GM21529 (cell line): ENCODE data around the gene CCDC177.

Experiments used
- ATAC-seq: cut with Tn5 transposase; IDR thresholded peaks from one replicate; pipeline ENCODE4 v1.9.1; 2021; ENCODE audit not compliant: unreplicated experiment

CCDC177 gene

DNA sequence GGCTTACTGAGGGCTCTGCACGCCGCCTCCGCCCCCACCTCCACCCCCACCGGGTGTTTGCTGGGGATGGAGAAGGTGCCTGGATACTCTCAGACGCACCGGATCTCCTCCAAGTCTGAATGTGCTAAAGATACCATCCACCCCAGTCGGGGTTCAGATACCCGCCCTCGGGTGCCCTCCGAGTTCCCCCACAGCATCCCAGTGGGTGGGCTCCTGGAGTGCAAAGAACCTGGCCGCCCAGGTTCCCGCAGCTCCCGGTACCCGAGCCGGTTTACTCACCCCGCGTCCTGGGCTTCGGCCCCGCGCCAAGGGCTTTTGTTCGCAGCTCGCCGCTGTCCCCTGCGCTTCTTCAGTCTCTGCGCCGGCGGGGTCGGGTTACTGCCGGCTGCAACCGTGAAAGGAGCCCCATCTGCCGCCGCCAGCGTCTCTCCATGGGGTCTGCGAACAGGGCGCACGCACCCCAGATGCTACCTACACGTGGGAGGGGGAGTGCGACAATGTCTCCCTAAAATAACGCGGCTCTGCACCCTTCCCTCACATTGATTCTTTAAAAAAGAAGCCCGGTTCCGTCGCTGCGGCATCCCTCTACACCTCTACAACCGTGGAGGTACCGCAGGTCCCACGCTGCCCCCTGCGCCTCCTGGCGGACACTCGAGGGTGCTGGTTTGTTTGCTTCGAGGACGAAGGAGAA is at the start of gene CCDC177:
Gene CCDC177 (minus strand): TSS at position 609 of the 691 bp plus-strand sequence. CDS start 1,249 bp downstream, outside the sequence.
- ATAC-seq = no peak

- ATAC-seq = no peak
These were observed 49.5 kb upstream of the CCDC177 start for GRCh38 chr14:69624136-69624535.

DNA sequence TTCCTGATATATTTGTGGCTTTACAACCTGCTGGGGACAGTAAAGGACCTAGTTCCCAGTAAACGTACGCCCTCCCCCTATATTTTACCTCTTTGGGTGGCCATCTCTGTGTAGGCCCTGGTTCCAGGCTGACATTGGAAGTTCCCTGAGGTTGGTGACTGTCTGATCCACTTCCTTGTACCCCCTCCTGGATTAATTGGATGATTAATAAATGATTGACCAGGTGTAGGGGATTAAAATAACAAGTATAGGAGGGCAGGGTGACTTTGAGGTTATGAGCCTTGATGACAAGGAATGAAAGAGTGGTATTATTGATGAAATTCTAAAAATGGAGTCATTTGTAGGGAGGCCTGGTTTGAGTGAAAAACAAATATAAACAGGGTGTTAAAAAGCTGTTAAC is 46.3 kb upstream of the CCDC177 start:
- ATAC-seq = no peak

DNA sequence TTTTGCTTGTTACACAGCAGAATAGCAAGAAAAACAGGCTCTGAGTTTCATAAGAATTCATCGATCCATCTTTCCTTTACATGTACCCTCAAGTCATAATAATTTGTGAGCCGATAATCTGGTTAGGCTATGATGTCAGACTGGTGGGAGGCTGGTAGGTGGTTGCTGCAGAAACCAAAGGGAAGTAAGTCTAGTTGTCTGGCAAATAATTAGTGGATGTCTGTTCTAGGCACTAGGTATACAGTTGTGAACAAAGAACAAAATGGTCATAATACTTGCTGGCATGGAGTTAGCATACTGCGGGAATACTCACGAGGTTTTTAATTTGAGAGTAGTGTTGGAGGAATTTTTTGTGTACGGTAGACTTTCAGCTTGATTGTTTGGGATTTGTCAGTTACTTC is 45.5 kb upstream of the CCDC177 start:
- no peak for ATAC-seq

DNA sequence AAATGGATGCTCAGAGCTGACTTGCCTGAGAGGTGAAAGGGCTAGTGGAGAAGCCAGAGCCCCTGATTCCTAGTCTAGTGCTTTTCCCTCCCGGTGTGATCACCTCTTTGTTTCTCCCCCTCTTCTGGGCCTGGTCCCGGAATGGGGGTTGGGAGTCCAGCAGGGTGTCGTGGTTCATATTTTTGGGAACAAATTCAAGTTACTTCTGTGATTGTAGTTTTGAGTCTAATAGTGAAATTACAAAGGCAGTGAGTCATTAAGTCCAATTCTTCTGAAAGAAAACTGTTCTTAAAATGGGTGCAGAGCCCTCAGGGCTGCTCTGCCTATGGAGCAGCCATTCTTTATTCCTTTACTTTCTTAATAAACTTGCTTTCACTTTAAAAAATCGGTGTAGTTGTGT is 44.3 kb upstream of the CCDC177 start:
- no peak for ATAC-seq

DNA sequence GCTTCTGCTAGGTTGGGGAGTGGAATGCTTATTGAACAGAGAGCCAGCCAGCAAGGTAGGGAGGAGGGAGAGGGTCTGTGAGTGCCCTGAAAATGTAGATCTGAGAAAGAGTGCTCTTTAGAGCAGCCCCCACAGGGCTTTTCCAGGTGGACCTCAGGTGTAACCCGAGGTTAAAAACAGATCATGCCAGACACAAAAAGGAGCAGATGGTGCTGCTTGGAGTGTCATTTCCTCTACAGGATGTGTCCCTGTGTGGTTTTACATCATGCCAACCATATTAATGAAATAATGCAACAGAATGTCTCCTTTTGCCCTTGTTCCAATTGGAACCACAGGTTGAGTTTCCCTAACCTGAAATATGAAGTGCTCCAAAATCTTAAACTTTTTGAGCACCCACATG is 43.1 kb upstream of the CCDC177 start:
- ATAC-seq = no peak

- ATAC-seq = no peak
These were observed 41.7 kb upstream of the CCDC177 start for GRCh38 chr14:69616408-69616773.

DNA sequence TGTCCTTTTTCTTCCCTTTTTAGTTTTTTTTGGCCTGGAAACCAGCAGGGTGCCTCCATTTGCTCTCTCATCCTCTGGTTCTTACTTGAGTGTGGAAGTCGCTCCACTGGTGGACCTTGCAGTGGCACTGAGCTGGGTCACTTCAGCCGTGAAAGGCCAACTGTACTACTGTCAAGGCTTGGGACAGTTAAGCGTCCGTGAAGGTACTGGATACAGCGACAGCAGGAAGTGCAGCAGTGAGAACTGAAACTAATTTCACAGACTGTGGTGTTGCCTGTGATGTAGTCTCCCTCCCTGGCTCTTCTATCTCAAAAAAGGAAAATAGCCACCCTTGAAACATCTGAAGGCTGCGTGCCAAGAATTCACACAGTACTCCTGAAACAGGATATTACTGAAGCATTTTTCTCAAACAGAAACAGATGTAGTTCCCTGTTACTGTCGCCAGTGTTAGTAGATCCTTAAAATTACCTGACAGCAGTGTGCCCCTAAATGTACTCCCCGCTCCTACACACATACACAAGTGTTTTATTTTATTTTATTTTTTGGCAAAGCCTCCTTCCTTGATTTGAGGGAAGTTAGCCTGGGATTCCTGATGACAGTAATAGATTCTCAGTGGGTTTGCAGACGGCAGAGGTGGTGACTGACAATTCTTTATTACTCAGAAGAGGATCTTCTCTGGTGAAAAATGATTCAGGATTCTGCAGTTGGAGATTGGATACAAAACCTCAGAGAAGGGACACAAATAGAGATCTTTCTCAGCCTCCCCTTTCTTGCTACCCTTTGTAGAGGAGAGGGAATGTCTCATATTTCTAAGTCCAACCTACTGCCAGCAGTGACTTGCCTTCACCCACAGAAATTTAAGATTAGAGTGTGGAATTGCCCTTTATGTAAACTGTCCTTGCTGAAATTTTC is 41.1 kb upstream of the CCDC177 start:
- ATAC-seq = peak; percentile 51

DNA sequence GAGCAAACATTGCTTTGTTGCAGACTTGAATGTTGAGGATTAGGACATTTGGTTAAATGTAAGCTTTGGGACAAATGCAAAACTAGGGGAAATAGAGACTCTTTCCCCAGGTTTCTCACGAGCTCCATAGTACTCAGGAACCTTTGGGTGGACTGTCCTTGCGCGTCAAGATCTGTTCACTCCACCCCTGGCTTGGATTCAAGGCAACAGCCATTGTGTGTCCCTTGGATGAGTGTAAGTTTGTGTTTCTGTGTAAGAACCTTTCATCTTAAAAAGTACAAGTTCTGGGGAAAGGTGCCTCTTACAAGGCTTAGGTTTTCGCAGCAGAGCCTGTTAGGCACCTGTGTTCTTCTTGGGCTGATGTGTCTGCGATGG is 40.4 kb upstream of the CCDC177 start:
- peak; percentile 2 for ATAC-seq

DNA sequence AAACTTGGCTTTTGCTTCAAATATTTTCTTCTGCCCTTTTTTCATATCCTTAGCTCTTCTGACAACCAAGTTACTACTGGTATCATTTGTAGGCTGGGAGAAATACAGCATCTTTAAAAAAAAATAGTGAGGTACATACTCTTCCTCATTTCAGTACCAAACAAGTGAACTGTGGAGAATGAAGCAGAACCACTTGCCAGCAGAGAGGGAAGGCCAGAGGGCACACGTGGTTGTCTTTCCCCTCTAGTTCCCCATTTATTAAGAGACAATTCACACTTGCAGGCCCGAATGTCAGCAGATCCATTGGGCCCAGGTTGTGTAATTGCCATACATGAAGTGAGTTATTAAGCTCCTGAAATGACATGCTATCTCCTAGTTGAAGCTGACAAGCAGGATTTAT is 39.9 kb upstream of the CCDC177 start:
- ATAC-seq = no peak

DNA sequence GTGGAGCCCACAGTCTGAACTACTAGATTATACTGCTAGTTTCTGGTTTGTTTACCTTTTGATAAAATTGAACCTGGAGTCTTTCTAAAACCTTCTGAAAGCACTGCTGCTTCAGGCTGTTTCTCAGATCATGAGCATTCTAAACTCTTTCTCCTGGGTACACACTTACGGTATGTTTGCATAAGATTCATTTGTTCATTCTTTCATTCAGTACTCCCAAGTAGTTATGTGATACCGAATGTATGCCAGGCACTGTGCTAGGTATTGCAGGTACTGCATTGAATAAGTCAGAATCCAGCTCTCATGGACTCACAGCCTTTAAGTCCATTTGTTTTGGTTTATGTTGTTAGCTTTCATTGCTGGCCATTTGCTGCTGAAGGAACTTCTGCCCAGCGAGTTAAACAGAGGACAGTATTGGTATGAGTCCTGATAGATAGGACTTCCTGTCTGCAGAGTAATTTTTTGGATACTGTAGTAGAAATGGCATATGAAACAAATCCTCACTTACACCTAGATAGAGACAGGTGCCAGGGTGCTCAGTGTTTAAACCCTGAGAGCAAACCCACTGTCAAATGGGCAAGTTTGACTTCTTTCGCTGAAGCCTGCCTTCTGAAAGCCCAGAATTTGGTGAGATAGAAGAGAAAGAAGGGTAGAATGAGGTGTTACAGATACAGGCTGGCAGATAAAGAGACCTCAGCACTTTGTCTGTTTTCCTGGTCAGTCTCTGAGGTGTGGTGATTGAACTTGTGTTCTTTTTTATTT is 38.8 kb upstream of the CCDC177 start:
- no peak for ATAC-seq

GRCh38 chr14:69612783-69613130 is 38.1 kb upstream of the CCDC177 start:
- no peak for ATAC-seq

- ATAC-seq = peak; percentile 11
These were observed 37.5 kb upstream of the CCDC177 start for GRCh38 chr14:69612014-69612782.

GRCh38 chr14:69611172-69612013 is 36.7 kb upstream of the CCDC177 start, which contains the start of gene SUSD6:
Gene SUSD6 (plus strand): TSS chr14:69611596. CDS start chr14:69658593, 46,997 bp downstream.
- peak; percentile 51 for ATAC-seq

DNA sequence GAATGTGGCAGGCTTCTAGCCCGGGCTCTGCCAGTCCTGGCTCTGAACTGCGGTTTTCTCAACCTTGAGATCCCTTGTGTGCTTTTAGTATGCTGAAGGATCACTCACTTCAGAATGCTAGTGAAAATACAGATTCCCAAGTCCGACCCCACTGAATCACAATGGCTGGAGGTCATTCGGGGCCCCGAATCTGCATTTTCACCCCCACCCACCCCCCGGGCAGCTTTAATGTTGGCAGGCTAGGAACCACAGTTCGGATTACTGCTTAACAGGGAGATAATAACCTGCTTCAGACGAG is 36.2 kb upstream of the CCDC177 start:
- no peak for ATAC-seq

DNA sequence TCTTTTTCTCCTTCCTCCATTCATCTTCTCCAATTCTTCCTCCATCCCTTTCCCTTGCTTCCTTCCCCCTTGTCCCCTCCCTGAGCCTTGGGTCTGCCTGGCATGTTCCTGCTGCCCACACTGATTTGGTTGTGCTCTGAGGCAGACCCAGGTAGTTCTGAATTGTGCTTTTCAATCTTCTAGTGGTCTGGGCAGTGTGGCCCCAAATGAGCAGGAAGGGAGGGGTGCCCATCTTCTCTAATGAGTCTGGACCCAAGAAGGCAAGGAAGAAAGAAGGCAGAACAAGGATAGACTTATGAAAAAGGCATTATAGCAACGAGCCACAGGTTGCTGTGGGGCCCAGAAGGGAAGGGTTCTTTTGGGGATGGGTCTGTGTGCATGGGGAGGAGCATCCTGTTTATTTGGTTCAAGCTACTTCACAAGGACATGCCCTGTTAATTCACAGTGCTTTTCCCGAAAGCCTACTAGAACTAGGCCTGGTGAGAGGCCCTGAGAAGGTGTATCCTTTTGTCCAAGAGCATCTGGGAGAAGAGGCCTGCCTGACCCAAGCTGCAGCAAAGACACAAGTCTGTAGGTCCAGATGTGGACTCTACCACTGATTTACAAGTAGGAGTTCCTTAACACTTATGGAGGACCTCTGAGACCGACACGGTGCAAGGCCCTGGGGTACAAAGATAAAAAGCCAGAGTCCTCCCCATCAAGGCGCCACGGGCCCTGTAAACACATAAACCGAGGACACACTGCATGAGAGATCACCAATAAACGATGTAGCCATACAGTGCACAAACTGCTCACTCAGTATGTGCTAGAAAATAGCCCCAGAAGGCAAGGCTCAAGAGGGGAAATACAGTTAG is 35.6 kb upstream of the CCDC177 start:
- ATAC-seq = no peak

- no peak for ATAC-seq
These were observed 31.9 kb upstream of the CCDC177 start for GRCh38 chr14:69606258-69607184.

- no peak for ATAC-seq
These were observed 31.1 kb upstream of the CCDC177 start for GRCh38 chr14:69605738-69606137.
